ENCODE data around the gene SNAP25. TPM values are rescaled to one million over a fixed set of nuclear protein-coding genes. Genes with fewer than 3 reads are reported as not detected.

SNAP25 gene
- total RNA-seq (2022; extraction: Qiagen RNA extraction) = 14.2 to 19.0 TPM (median 18.4 TPM) in 5 replicates

GRCh38 chr20:10218536-10219451 is at the start of gene SNAP25:
TSS of gene SNAP25 (plus strand) at chr20:10218830. CDS start at chr20:10275492, 56,662 bp downstream.

Other genes starting within 250 kb of the SNAP25 start
- gene ANKEF1, start 183.8 kb upstream of the SNAP25 start, total RNA-seq (2022; extraction: Qiagen RNA extraction) = 6.9 to 7.8 TPM (median 7.2 TPM) in 5 replicates
- 18.9 to 21.7 TPM (median 20.3 TPM) in 5 replicates for gene MKKS, start 215.4 kb downstream of the SNAP25 start, total RNA-seq (2022; extraction: Qiagen RNA extraction)
- 2.2 to 3.0 TPM (median 2.7 TPM) in 5 replicates for gene SLX4IP, start 216.5 kb downstream of the SNAP25 start, total RNA-seq (2022; extraction: Qiagen RNA extraction)

All from A549 treated with CORT108297 at 1 μM for 4 hours (cell line).